ENCODE results near the gene LAMA5. TPM values are rescaled to one million over a fixed set of nuclear protein-coding genes. Genes with fewer than 3 reads are reported as not detected.

The LAMA5 gene
- total RNA-seq, 4 donors from 2014 or later: 45.5 to 115 (median 62.5) TPM

GRCh38 chr20:62337558-62338293 lies 29.4 kb downstream of the LAMA5 start:
- DNase-seq (ENCODE audit: low spot score): no peak
- ATAC-seq (ENCODE audit: low FRiP score): no peak
- no peak for TF ChIP-seq CTCF (IDR thresholded peaks at IDR 0.05)

- DNase-seq (ENCODE audit: low spot score): no peak
These were observed 30.1 kb downstream of the LAMA5 start for GRCh38 chr20:62336775-62337557.

GRCh38 chr20:62336329-62336728 lies 30.8 kb downstream of the LAMA5 start:
- no peak for TF ChIP-seq CTCF (IDR thresholded peaks at IDR 0.05)

More at GRCh38 chr20:62336775-62337557, 30.1 kb downstream of the LAMA5 start:
- ATAC-seq (ENCODE audit: low FRiP score): peak; percentile 14
- TF ChIP-seq CTCF (IDR thresholded peaks at IDR 0.05): no peak

GRCh38 chr20:62335532-62335931 lies 31.6 kb downstream of the LAMA5 start:
- ATAC-seq (ENCODE audit: low FRiP score): no peak

More at GRCh38 chr20:62336329-62336728, 30.8 kb downstream of the LAMA5 start:
- DNase-seq (ENCODE audit: low spot score): no peak
- ATAC-seq (ENCODE audit: low FRiP score): no peak

GRCh38 chr20:62334881-62335280 lies 32.2 kb downstream of the LAMA5 start:
- no peak for DNase-seq (ENCODE audit: low spot score)
- ATAC-seq (ENCODE audit: low FRiP score): no peak
- TF ChIP-seq CTCF (IDR thresholded peaks at IDR 0.05): no peak

More at GRCh38 chr20:62335532-62335931, 31.6 kb downstream of the LAMA5 start:
- DNase-seq (ENCODE audit: low spot score): no peak
- no peak for TF ChIP-seq CTCF (IDR thresholded peaks at IDR 0.05)

GRCh38 chr20:62333820-62334595 lies 33.1 kb downstream of the LAMA5 start:
- DNase-seq (ENCODE audit: low spot score) (no peak), ATAC-seq (ENCODE audit: low FRiP score) (no peak)
- TF ChIP-seq CTCF (IDR thresholded peaks at IDR 0.05): no peak

Measured in omental fat pad (tissue), 4 donors.